Stomach (tissue), 9 donors: Measurements from ENCODE around the gene GRHL3. TPM values are rescaled to one million over a fixed set of nuclear protein-coding genes. Genes with fewer than 3 reads are reported as not detected.
A peak's percentile ranks its signal among the peaks of the same experiment; 100 is the strongest.

Experiments
- DNase-seq, 2 donors: peaks; one replicate each; pipeline versions ENCODE4 v3.0.0 to v3.0.0-alpha.2; 2013 to 2019
- H3K27ac ChIP-seq, 5 donors: fragments of 200-600 bp in 4 of 5; sonication (generic) in 4 of 5; one replicate each; pipeline ENCODE4 v1.5.1; 2013 to 2019; ENCODE audit warnings: mild to moderate bottlenecking in 1 of 5, moderate library complexity in 1 of 5
- H3K27me3 ChIP-seq, 3 donors: fragments of 200-600 bp; sonication (generic); one replicate each; pipeline ENCODE4 v1.5.1; 2017 to 2019; ENCODE audit warnings: mixed run types in 1 of 3
- H3K36me3 ChIP-seq, 4 donors: fragments of 200-600 bp; sonication (generic); 1 replicate in 3 of 4; 2 replicates in 1 of 4; pipeline ENCODE4 v1.5.1; 2016 to 2019
- H3K4me1 ChIP-seq, 4 donors: fragments of 200-600 bp; sonication (generic); one replicate each; pipeline ENCODE4 v1.5.1; 2016 to 2019
- H3K4me3 ChIP-seq, 4 donors: fragments of 200-600 bp; sonication (generic) in 3 of 4; one replicate each; pipeline ENCODE4 v1.5.1; 2016 to 2019; ENCODE audit warnings: mild to moderate bottlenecking in 1 of 4
- H3K9me3 ChIP-seq, 4 donors: fragments of 200-600 bp; sonication (generic); one replicate each; pipeline ENCODE4 v1.5.1; 2016 to 2019
- CTCF ChIP-seq, 7 experiments: fragments of 450-650 bp in 4 of 7; fragments of 200-600 bp in 3 of 7; sonication (generic) in 3 of 7; IDR thresholded peaks; one replicate each; pipeline ENCODE4 v1.5.1; 2016 to 2019; ENCODE audit warnings: antibody characterized with exemption in 7 of 7, control low read depth in 2 of 7, mild to moderate bottlenecking in 1 of 7
- EP300 ChIP-seq: sonication (generic); formaldehyde crosslinking; IDR thresholded peaks from one replicate; pipeline ENCODE4 v1.6.1; 2017; ENCODE audit warnings: antibody characterized with exemption
- POLR2A ChIP-seq, 4 donors: fragments of 450-650 bp; IDR thresholded peaks; one replicate each; pipeline ENCODE4 v1.6.1; 2016; ENCODE audit warnings: antibody characterized with exemption in 4 of 4, control low read depth in 2 of 4, mild to moderate bottlenecking in 1 of 4, moderate library complexity in 1 of 4
- POLR2AphosphoS5 ChIP-seq, 3 donors: sonication (generic); formaldehyde crosslinking; IDR thresholded peaks; one replicate each; pipeline ENCODE4 v1.6.1; 2016; ENCODE audit warnings: antibody characterized with exemption in 3 of 3
- WGBS, 5 donors: extraction: QIAGEN DNeasy Blood & Tissue Kit in 3 of 5; methylation state at CpG; one replicate each; pipeline versions ENCODE4 v1.1.5 to v1.1.7; 2013 to 2018; 5-methylcytosine and 5-hydroxymethylcytosine counted together
- intact Hi-C: fragments of 100-400 bp; cut with DNase I; formaldehyde crosslinking; loops from one replicate; pipeline ENCODE4 v1.15.1; 2023; ENCODE audit warnings: low total_unique reads
- polyA plus RNA-seq, 3 donors: library from polyadenylated mRNA; stranded (reverse); fragments of 200-250 nt; gene quantifications; one replicate each; pipeline ENCODE4 v1.2.3, GENCODE V29; 2013
- total RNA-seq, 5 donors: library from RNA; depleted of rRNA; stranded (reverse); fragments of >200 nt; gene quantifications; one replicate each; pipeline versions ENCODE4 v1.1.0 to v1.2.3, GENCODE V29; 2014 to 2016
- donor health status: healthy with polysubstance abuse.
- donor health status: Bipolar disorder and iron deficiency.
- donor health status: healthy.

Gene GRHL3
- total and polyA plus RNA-seq, 8 donors, result 0.19 to 13.9 (median 0.67) TPM; not detected in 4

- Histone ChIP-seq H3K27ac (no peak overlapping the region), H3K4me1 (peaks cover 28 to 42% (median 38%) of the 10 kb centered on the region in 4 donors), H3K27me3 (peaks cover 0 to 13% (median 5%) of the 10 kb centered on the region in 3 donors), H3K4me3 (no peak overlapping the region), H3K36me3 (no peaks in the 10 kb centered on the region), H3K9me3 (no peaks in the 10 kb centered on the region)
- DNase-seq, result no peak
- TF ChIP-seq EP300, result no peak
- no peak for TF ChIP-seq POLR2A (IDR thresholded peaks at IDR 0.05)
- TF ChIP-seq POLR2AphosphoS5 (IDR thresholded peaks at IDR 0.05), result no peak
- TF ChIP-seq CTCF (IDR thresholded peaks at IDR 0.05), result no peak
- intact Hi-C loops, result no loop called here
- 91 to 97% (median 94%) methylated on average over 2 of the region's 2 CpGs for WGBS, 5 donors
These were observed 4.1 kb downstream of the GRHL3 start for GRCh38 chr1:24323281-24323680.

GRCh38 chr1:24324903-24325302 lies 5.7 kb downstream of the GRHL3 start:
- Histone ChIP-seq H3K9me3 (no peaks in the 10 kb centered on the region), H3K27me3 (peaks cover 0 to 5% (median 0%) of the 10 kb centered on the region in 3 donors), H3K4me1 (peaks cover 16 to 27% (median 24%) of the 10 kb centered on the region in 4 donors), H3K36me3 (no peaks in the 10 kb centered on the region), H3K27ac (no peak overlapping the region), H3K4me3 (no peak overlapping the region)
- TF ChIP-seq CTCF (IDR thresholded peaks at IDR 0.05) (no peak), EP300 (no peak), POLR2AphosphoS5 (IDR thresholded peaks at IDR 0.05) (no peak), POLR2A (IDR thresholded peaks at IDR 0.05) (no peak)
- DNase-seq, result peak in 1 of 2 donors; percentile 58
- intact Hi-C loops, result no loop called here
- WGBS, 5 donors, result 76 to 85% (median 82%) methylated on average over 6 of the region's 6 CpGs

- DNase-seq, result no peak
- H3K4me3 ChIP-seq, result no peak overlapping the region
- peaks cover 14 to 20% (median 20%) of the 10 kb centered on the region in 4 donors for H3K4me1 ChIP-seq
- no peak for TF ChIP-seq POLR2A (IDR thresholded peaks at IDR 0.05)
- TF ChIP-seq POLR2AphosphoS5 (IDR thresholded peaks at IDR 0.05), result no peak
- TF ChIP-seq EP300, result no peak
- no peak for TF ChIP-seq CTCF (IDR thresholded peaks at IDR 0.05)
- H3K27me3 ChIP-seq, result peaks cover 0 to 5% (median 0%) of the 10 kb centered on the region in 3 donors
- intact Hi-C loops, result no loop called here
- H3K27ac ChIP-seq, result no peak overlapping the region
- no peaks in the 10 kb centered on the region for H3K36me3 ChIP-seq
- 68 to 87% (median 76%) methylated on average over 7 of the region's 7 CpGs for WGBS, 5 donors
- H3K9me3 ChIP-seq, result no peaks in the 10 kb centered on the region
These were observed 6.7 kb downstream of the GRHL3 start for GRCh38 chr1:24325587-24326449.

GRCh38 chr1:24327486-24327885 lies 8.3 kb downstream of the GRHL3 start:
- DNase-seq, result no peak
- Histone ChIP-seq H3K4me3 (no peak overlapping the region), H3K9me3 (no peaks in the 10 kb centered on the region), H3K4me1 (peaks cover 0 to 6% (median 3%) of the 10 kb centered on the region in 4 donors), H3K27me3 (no peaks in the 10 kb centered on the region), H3K36me3 (no peaks in the 10 kb centered on the region), H3K27ac (no peak overlapping the region)
- intact Hi-C loops, result no loop called here
- TF ChIP-seq POLR2A (IDR thresholded peaks at IDR 0.05) (no peak), CTCF (IDR thresholded peaks at IDR 0.05) (no peak)
